ENCODE results near the gene SF3B4.

DNA sequence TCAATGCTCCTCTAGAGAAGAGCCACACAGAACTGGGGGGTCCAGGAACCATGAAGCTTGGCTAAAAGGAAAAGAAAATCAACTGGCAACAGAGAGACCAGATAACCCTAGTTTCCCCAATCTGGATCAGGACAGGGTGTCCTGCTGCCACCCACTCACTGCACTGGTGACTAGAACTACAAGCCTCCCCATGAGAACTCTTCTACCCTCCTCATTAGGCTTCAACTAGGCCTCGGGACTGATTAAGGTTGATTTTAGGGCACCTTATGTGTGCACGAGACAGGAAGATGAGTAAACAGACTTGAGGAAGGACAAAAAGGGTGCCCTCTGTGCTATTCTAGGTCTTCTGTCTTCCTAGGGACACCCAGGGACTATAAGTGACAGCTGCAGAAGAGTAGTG is 2.3 kb upstream of the SF3B4 start:
- TF ChIP-seq FOXA1 (IDR thresholded peaks at IDR 0.05) (no peak), FOXM1 (IDR thresholded peaks at IDR 0.05; ENCODE audit: borderline replicate concordance) (no peak), TARDBP (IDR thresholded peaks at IDR 0.05) (no peak), LEF1 (IDR thresholded peaks at IDR 0.05; ENCODE audit: borderline replicate concordance) (no peak), ZNF384 (IDR thresholded peaks at IDR 0.05) (no peak), ARNT (IDR thresholded peaks at IDR 0.05) (no peak), PKNOX1 (IDR thresholded peaks at IDR 0.05) (no peak)

Data from HEK293T (cell line).